IMR-90 (cell line): ENCODE measurements around the gene KRT3. TPM values are rescaled to one million over a fixed set of nuclear protein-coding genes. Genes with fewer than 3 reads are reported as not detected.

ENCODE experiments used
- ATAC-seq: fragments of 200-7000 bp; cut with Tn5 transposase; 2 replicates; pipeline ENCODE4 v1.9.1; 2020; ENCODE audit warnings: low read depth, mild to moderate bottlenecking, moderate library complexity
- BruUV-seq: library from RNA; stranded (reverse); fragments of 400-500 nt; replicated peaks from 2 replicates; lab custom pipeline; 2021; lab: Mats Ljungman, UMichigan
- CTCF ChIA-PET: fragments of 300-600 bp; formaldehyde crosslinking; extraction: SDS; loops from one replicate; lab custom pipeline; 2021; ENCODE audit warnings: antibody characterized with exemption; lab: Yijun Ruan, JAX
- POLR2A ChIA-PET: fragments of 300-600 bp; sonication (Branson Sonifier 250); formaldehyde crosslinking; loops from one replicate; lab custom pipeline; 2022; ENCODE audit warnings: antibody characterized with exemption; ENCODE audit not compliant: unreplicated experiment; lab: Charles Lee
- DNase-seq: peaks from one replicate; pipeline ENCODE4 v3.0.0; 2013
- H2AFZ ChIP-seq: replicated peaks from 2 replicates; pipeline ENCODE3; 2013; ENCODE audit warnings: low read length, mild to moderate bottlenecking; ENCODE audit not compliant: poor library complexity
- H2AK5ac ChIP-seq: 2 replicates; pipeline ENCODE4 v1.6.1; 2013; ENCODE audit warnings: low read depth, low read length, inconsistent platforms
- H2AK9ac ChIP-seq: replicated peaks from 2 replicates; pipeline ENCODE3; 2013; ENCODE audit warnings: mild to moderate bottlenecking, low read depth, low read length, moderate library complexity; ENCODE audit not compliant: poor library complexity
- H2BK120ac ChIP-seq: 2 replicates; pipeline ENCODE4 v1.6.1; 2013; ENCODE audit warnings: low read depth, low read length, inconsistent platforms
- H2BK15ac ChIP-seq: 3 replicates; pipeline ENCODE4 v1.6.1; 2013; ENCODE audit warnings: low read depth, low read length, inconsistent platforms
- H2BK20ac ChIP-seq: 2 replicates; pipeline ENCODE4 v1.6.1; 2013; ENCODE audit warnings: low read depth, mild to moderate bottlenecking, inconsistent platforms, low read length, moderate library complexity
- H2BK5ac ChIP-seq: 2 replicates; pipeline ENCODE4 v1.6.1; 2013; ENCODE audit warnings: mild to moderate bottlenecking, low read depth, low read length, inconsistent platforms; ENCODE audit not compliant: poor library complexity, severe bottlenecking
- H3K14ac ChIP-seq: replicated peaks from 2 replicates; pipeline ENCODE4 v1.6.1; 2013; ENCODE audit warnings: low read depth, low read length, inconsistent platforms
- H3K18ac ChIP-seq: 2 replicates; pipeline ENCODE4 v1.6.1; 2013; ENCODE audit warnings: low read depth, low read length, control low read depth
- H3K23ac ChIP-seq: 2 replicates; pipeline ENCODE4 v1.6.1; 2013; ENCODE audit warnings: low read depth, low read length, inconsistent platforms
- H3K27ac ChIP-seq: 2 replicates; pipeline ENCODE4 v1.5.1; 2013; ENCODE audit warnings: mild to moderate bottlenecking, control low read depth, low read length; ENCODE audit not compliant: insufficient read depth
- H3K27me3 ChIP-seq: 2 replicates; pipeline ENCODE4 v1.6.1; 2013; ENCODE audit warnings: low read length; ENCODE audit not compliant: control insufficient read depth, insufficient read depth
- H3K36me3 ChIP-seq: 2 replicates; pipeline ENCODE4 v1.6.1; 2013; ENCODE audit warnings: low read length, mixed read lengths; ENCODE audit not compliant: control insufficient read depth, insufficient read depth
- H3K4ac ChIP-seq: 2 replicates; pipeline ENCODE4 v1.6.1; 2013; ENCODE audit warnings: low read depth, low read length, inconsistent platforms
- H3K4me1 ChIP-seq: 2 replicates; pipeline ENCODE4 v1.6.1; 2013; ENCODE audit warnings: low read length, mixed read lengths; ENCODE audit not compliant: control insufficient read depth, insufficient read depth
- H3K4me2 ChIP-seq: 2 replicates; pipeline ENCODE4 v1.6.1; 2013; ENCODE audit warnings: low read depth, mild to moderate bottlenecking, control low read depth, low read length, moderate library complexity
- H3K4me3 ChIP-seq: 2 replicates; pipeline ENCODE4 v1.5.1; 2013; ENCODE audit warnings: low read depth, mild to moderate bottlenecking, control low read depth, low read length, moderate library complexity; ENCODE audit not compliant: insufficient read depth
- H3K56ac ChIP-seq: 2 replicates; pipeline ENCODE4 v1.6.1; 2013; ENCODE audit warnings: low read length, inconsistent platforms; ENCODE audit not compliant: insufficient read depth; ENCODE audit errors: extremely low read depth
- H3K79me1 ChIP-seq, 2 experiments: 2 replicates each; pipeline ENCODE4 v1.6.1; 2013; ENCODE audit warnings: low read length in 2 of 2, inconsistent platforms in 1 of 2, low read depth in 1 of 2
- H3K9ac ChIP-seq: 2 replicates; pipeline ENCODE4 v1.6.1; 2013; ENCODE audit warnings: low read depth, low read length, control low read depth
- H3K9me1 ChIP-seq: 2 replicates; pipeline ENCODE4 v1.6.1; 2013; ENCODE audit warnings: low read length, inconsistent platforms; ENCODE audit not compliant: insufficient read depth
- H3K9me3 ChIP-seq: 2 replicates; pipeline ENCODE4 v1.6.1; 2013; ENCODE audit warnings: low read length; ENCODE audit not compliant: control insufficient read depth, insufficient read depth
- H4K20me1 ChIP-seq: 2 replicates; pipeline ENCODE4 v1.6.1; 2013; ENCODE audit warnings: low read length, inconsistent platforms; ENCODE audit not compliant: insufficient read depth
- H4K5ac ChIP-seq: 2 replicates; pipeline ENCODE4 v1.6.1; 2013; ENCODE audit warnings: mild to moderate bottlenecking, low read depth, low read length, control low read depth
- H4K8ac ChIP-seq, 2 experiments: 2 replicates each; pipeline ENCODE4 v1.6.1; 2013; ENCODE audit warnings: low read depth in 2 of 2, low read length in 2 of 2, control low read depth in 1 of 2, inconsistent platforms in 1 of 2
- H4K91ac ChIP-seq: 2 replicates; pipeline ENCODE4 v1.6.1; 2013; ENCODE audit warnings: low read depth, low read length, inconsistent platforms; ENCODE audit not compliant: insufficient read depth
- CEBPB ChIP-seq: IDR thresholded peaks from 2 replicates; pipeline ENCODE4 v1.6.1; 2012; ENCODE audit warnings: low read depth, low read length, improper control_type of control experiment
- CHD1 ChIP-seq: IDR thresholded peaks from 2 replicates; pipeline ENCODE4 v1.6.1; 2012; ENCODE audit warnings: low read depth, low read length, improper control_type of control experiment
- FOS ChIP-seq: fragments of 150-350 bp; IDR thresholded peaks from 2 replicates; pipeline ENCODE4 v1.6.1; 2016; ENCODE audit warnings: low read depth, low read length
- NFE2L2 ChIP-seq: fragments of 150-350 bp; IDR thresholded peaks from 2 replicates; pipeline ENCODE4 v1.6.1; 2016; ENCODE audit warnings: low read depth, mild to moderate bottlenecking, low read length
- POLR2A ChIP-seq: IDR thresholded peaks from 2 replicates; pipeline ENCODE4 v1.6.1; 2012; ENCODE audit warnings: mild to moderate bottlenecking, low read depth, low read length
- RCOR1 ChIP-seq: IDR thresholded peaks from 2 replicates; pipeline ENCODE4 v1.6.1; 2012; ENCODE audit warnings: mild to moderate bottlenecking, low read length, improper control_type of control experiment; ENCODE audit not compliant: insufficient replicate concordance
- RFX5 ChIP-seq: IDR thresholded peaks from 2 replicates; pipeline ENCODE4 v1.8.0; 2012; ENCODE audit warnings: low read depth, mild to moderate bottlenecking, low read length, moderate library complexity
- SMC3 ChIP-seq: fragments of 150-350 bp; IDR thresholded peaks from 2 replicates; pipeline ENCODE4 v1.6.1; 2016; ENCODE audit warnings: low read depth, mild to moderate bottlenecking, antibody characterized with exemption, low read length, moderate library complexity
- WGBS, 2 experiments: methylation state at CpG; one replicate each; pipeline versions ENCODE4 v1.1.5 to v1.1.7; 2013; ENCODE audit warnings: missing lambda C conversion rate in 2 of 2; ENCODE audit not compliant: insufficient read length in 1 of 2; ENCODE audit errors: extremely low coverage in 2 of 2; 5-methylcytosine and 5-hydroxymethylcytosine counted together
- dilution Hi-C: fragments of 300-500 bp; cut with HindIII; formaldehyde crosslinking; loops from one replicate; pipeline ENCODE4 v1.14.3; 2018; ENCODE audit warnings: low sequenced_read_pairs; ENCODE audit not compliant: unreplicated experiment
- in situ Hi-C: fragments of 300-500 bp; cut with MboI; formaldehyde crosslinking; loops from 3 replicates; pipeline ENCODE4 v1.14.3; 2019; ENCODE audit warnings: low sequenced_read_pairs, inconsistent platforms, mixed read lengths
- intact Hi-C: fragments of 100-400 bp; cut with micrococcal nuclease; formaldehyde crosslinking; loops from 2 replicates; pipeline ENCODE4 v1.10.0; 2022
- polyA plus RNA-seq, 3 experiments: library from polyadenylated mRNA; depleted of rRNA; stranded (reverse); fragments of >200 nt; gene quantifications; 2 replicates each; pipeline ENCODE4 v1.2.3, GENCODE V29; 2012; ENCODE audit warnings: low replicate concordance in 1 of 3
- total RNA-seq: library from RNA; depleted of rRNA; stranded (reverse); fragments of >200 nt; gene quantifications from 2 replicates; pipeline ENCODE4 v1.2.3, GENCODE V29; 2012
- TF ChIP-seq, protein P1 (sequence below): conservative IDR thresholded peaks from 2 replicates; pipeline ENCODE4 v1.5.1; 2012; ENCODE audit warnings: mild to moderate bottlenecking, low read depth, low read length, improper control_type of control experiment

KRT3 gene
- total and polyA plus RNA-seq, 2 of the 4 experiments (the other 2 are of a cell fraction): not detected

DNA sequence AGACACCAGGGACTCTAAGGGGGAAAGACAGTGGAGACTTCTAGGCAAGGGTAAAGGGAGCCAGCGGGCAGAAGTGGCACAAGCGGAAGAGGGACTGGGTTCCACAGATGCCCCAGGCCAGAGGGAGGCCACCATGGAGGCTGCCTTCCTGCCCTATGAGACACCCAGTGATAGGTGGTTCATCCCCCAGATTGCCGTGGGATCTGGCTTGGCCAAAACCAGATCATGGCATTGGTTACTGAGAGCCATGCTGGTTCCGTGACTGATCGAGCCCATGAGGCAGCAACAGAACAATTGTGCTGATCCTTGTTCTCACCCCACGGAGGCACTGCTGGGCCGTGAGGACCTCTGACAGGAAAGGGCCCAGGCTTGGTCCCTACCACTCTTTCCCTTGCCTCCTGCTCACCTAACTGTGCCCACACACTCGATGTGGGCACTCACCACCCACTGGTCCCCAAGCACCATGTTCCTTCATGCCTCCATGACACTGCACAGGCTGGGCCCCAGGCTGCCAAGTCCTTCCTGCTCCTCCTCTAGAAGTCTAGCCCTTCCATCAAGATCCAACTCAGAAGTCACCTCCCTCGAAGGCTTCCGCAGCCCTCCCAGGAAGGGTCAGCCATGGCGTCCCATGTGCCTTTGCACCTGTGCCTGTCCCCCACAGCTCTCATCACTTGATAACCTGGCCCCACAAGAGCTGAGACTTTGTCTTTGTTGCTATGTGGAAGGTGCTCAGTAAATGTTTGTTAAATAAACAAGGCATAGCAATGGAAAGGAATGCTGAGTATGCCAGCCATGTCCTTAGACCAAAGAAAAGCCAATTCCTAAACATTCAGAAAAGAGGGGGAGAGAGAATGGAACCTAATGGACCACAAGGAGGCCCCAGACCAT lies 30.9 kb upstream of the KRT3 start:
- no peak for TF ChIP-seq CHD1
- no peak for TF ChIP-seq FOS
- no peak for TF ChIP-seq RCOR1
- TF ChIP-seq SMC3: no peak
- TF ChIP-seq CEBPB: no peak
- no peak for TF ChIP-seq RFX5
- TF ChIP-seq, protein P1, sequence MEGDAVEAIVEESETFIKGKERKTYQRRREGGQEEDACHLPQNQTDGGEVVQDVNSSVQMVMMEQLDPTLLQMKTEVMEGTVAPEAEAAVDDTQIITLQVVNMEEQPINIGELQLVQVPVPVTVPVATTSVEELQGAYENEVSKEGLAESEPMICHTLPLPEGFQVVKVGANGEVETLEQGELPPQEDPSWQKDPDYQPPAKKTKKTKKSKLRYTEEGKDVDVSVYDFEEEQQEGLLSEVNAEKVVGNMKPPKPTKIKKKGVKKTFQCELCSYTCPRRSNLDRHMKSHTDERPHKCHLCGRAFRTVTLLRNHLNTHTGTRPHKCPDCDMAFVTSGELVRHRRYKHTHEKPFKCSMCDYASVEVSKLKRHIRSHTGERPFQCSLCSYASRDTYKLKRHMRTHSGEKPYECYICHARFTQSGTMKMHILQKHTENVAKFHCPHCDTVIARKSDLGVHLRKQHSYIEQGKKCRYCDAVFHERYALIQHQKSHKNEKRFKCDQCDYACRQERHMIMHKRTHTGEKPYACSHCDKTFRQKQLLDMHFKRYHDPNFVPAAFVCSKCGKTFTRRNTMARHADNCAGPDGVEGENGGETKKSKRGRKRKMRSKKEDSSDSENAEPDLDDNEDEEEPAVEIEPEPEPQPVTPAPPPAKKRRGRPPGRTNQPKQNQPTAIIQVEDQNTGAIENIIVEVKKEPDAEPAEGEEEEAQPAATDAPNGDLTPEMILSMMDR: no peak
- no peak for TF ChIP-seq POLR2A
- TF ChIP-seq NFE2L2: no peak
- Histone ChIP-seq H4K20me1 (no peaks in the 10 kb centered on the region), H3K9me1 (no peaks in the 10 kb centered on the region; the same call in 1 of the 2 replicates), H3K18ac (no peak overlapping the region), H3K4me3 (no peak overlapping the region), H2AFZ (no peak overlapping the region), H3K23ac (no peak overlapping the region), H2BK120ac (no peak overlapping the region), H3K4ac (no peak overlapping the region; the same call in 1 of the 2 replicates), H3K4me2 (no peak overlapping the region), H3K27ac (no peak overlapping the region), H3K9me3 (no peaks in the 10 kb centered on the region), H3K79me1 (no peaks in the 10 kb centered on the region), H2BK5ac (no peak overlapping the region), H2AK9ac (no peak overlapping the region), H2BK20ac (no peak overlapping the region), H3K56ac (no peak overlapping the region), H3K27me3 (peaks cover 16% of the 10 kb centered on the region), H3K4me1 (0 out of 2 replicates have a peak, but pooled peaks cover 2% of the 10 kb centered on the region), H4K8ac (no peak overlapping the region), H4K91ac (no peak overlapping the region), H4K5ac (no peak overlapping the region), H3K9ac (no peak overlapping the region), H2AK5ac (peak overlapping the region; percentile 20; the same call in 1 of the 2 replicates), H3K36me3 (no peaks in the 10 kb centered on the region), H2BK15ac (no peak overlapping the region), H3K14ac (no peak overlapping the region)
- WGBS, 2 experiments: 85% methylated on average over 5 of the region's 11 CpGs; no CpG with 5 or more reads in 1 of the 2 experiments
- dilution Hi-C loops (no loop called here), intact Hi-C loops (no loop called here), in situ Hi-C loops (no loop called here)
- DNase-seq (no peak), ATAC-seq (peak; percentile 61)
- BruUV-seq: no TSS peak
- POLR2A ChIA-PET: no interaction called here
- CTCF ChIA-PET: no interaction called here
